ENCODE measurements around the gene ARID3C. TPM values are rescaled to one million over a fixed set of nuclear protein-coding genes. Genes with fewer than 3 reads are reported as not detected.
"Not testable (repeated sequence)": the region's sequence is repeated elsewhere in the genome, so short reads cannot be mapped to it uniquely, and the experiment has no call there.

The ARID3C gene
- total RNA-seq, 2 experiments from 2014 or later = 0.46 to 0.69 TPM

- H3K27ac Mint-ChIP-seq = no peak overlapping the region
- no peaks in the 10 kb centered on the region for H3K9me3 Mint-ChIP-seq
- peak overlapping the region; percentile 42 for H3K4me3 Mint-ChIP-seq
- ChIA-PET CTCF (interaction anchor here (1.0 to 3.5 kb wide), 4 partner anchors 11 to 29 kb away, joined by 3 to 13 read pairs (median 6); partner anchors contain the start of genes DCTN3 and SIGMAR1), POLR2A (no interaction called here)
- H3K36me3 Mint-ChIP-seq (ENCODE audit: low read depth) = peaks cover 43% of the 10 kb centered on the region
- no peaks in the 10 kb centered on the region for H3K27me3 Mint-ChIP-seq
- peaks cover 59% of the 10 kb centered on the region for H3K4me1 Mint-ChIP-seq
- DNase-seq = no peak
These were observed 19.8 kb upstream of the ARID3C start for GRCh38 chr9:34648673-34649072.

- no peaks in the 10 kb centered on the region for H3K9me3 Mint-ChIP-seq
- peaks cover 43% of the 10 kb centered on the region for H3K36me3 Mint-ChIP-seq (ENCODE audit: low read depth)
- ChIA-PET POLR2A (interaction anchor here (0.7 to 1.3 kb wide), 2 partner anchors 10 to 14 kb away, joined by 3 to 8 read pairs; partner anchors contain the start of gene SIGMAR1), CTCF (interaction anchor here (1.3 to 3.5 kb wide), 6 partner anchors 9 to 20 kb away, joined by 3 to 29 read pairs (median 9); partner anchors contain the start of gene SIGMAR1)
- peak; percentile 15 for DNase-seq
- H3K4me1 Mint-ChIP-seq = peaks cover 51% of the 10 kb centered on the region
- H3K27ac Mint-ChIP-seq = peak overlapping the region; percentile 88
- no peaks in the 10 kb centered on the region for H3K27me3 Mint-ChIP-seq
- H3K4me3 Mint-ChIP-seq = peak overlapping the region; percentile 87
These were observed 18.8 kb upstream of the ARID3C start for GRCh38 chr9:34647651-34648050.

- CTCF ChIA-PET = interaction anchor here (1.2 to 3.5 kb wide), 11 partner anchors 9 to 191 kb away, joined by 3 to 29 read pairs (median 8); partner anchors contain the start of gene SIGMAR1
- H3K4me1 Mint-ChIP-seq = peaks cover 46% of the 10 kb centered on the region
- DNase-seq = no peak
- no peaks in the 10 kb centered on the region for H3K9me3 Mint-ChIP-seq
- peak overlapping the region; percentile 88 for H3K27ac Mint-ChIP-seq
- H3K36me3 Mint-ChIP-seq (ENCODE audit: low read depth) = peaks cover 39% of the 10 kb centered on the region
- POLR2A ChIA-PET = interaction anchor here (1.3 kb wide), 1 partner anchor 9 kb away, joined by 8 read pairs; the partner anchor contains the start of gene SIGMAR1
- no peaks in the 10 kb centered on the region for H3K27me3 Mint-ChIP-seq
- peak overlapping the region; percentile 87 for H3K4me3 Mint-ChIP-seq
These were observed 18.2 kb upstream of the ARID3C start for GRCh38 chr9:34647084-34647403.

- POLR2A ChIA-PET = interaction anchor here (1.3 kb wide), 1 partner anchor 9 kb away, joined by 8 read pairs; the partner anchor contains the start of gene SIGMAR1
- Mint-ChIP-seq H3K4me3 (peak within 1 kb of the TSS; percentile 87), H3K4me1 (peaks cover 44% of the 10 kb centered on the region), H3K27me3 (no peaks in the 10 kb centered on the region), H3K27ac (peak within 1 kb of the TSS; percentile 88), H3K36me3 (ENCODE audit: low read depth) (peaks cover 39% of the 10 kb centered on the region), H3K9me3 (no peaks in the 10 kb centered on the region)
- DNase-seq = peak; percentile 98
- CTCF ChIA-PET = interaction anchor here (1.2 to 3.5 kb wide), 12 partner anchors 9 to 190 kb away, joined by 3 to 29 read pairs (median 6); partner anchors contain the start of gene SIGMAR1
These were observed 17.6 kb upstream of the ARID3C start, which contains the start of gene GALT for GRCh38 chr9:34646211-34647083. GALT (plus strand) TSS chr9:34646675; CDS start chr9:34646705, 30 bp downstream.

GRCh38 chr9:34644766-34645314 lies 16.0 kb upstream of the ARID3C start:
- Mint-ChIP-seq H3K4me3 (no peak overlapping the region), H3K4me1 (peaks cover 35% of the 10 kb centered on the region)

GRCh38 chr9:34642679-34643078 lies 13.8 kb upstream of the ARID3C start:
- no peak overlapping the region for H3K27ac Mint-ChIP-seq
- DNase-seq = no peak
- POLR2A ChIA-PET = no interaction called here
- H3K36me3 Mint-ChIP-seq (ENCODE audit: low read depth) = peaks cover 8% of the 10 kb centered on the region
- H3K9me3 Mint-ChIP-seq = no peaks in the 10 kb centered on the region
- H3K27me3 Mint-ChIP-seq = no peaks in the 10 kb centered on the region
- peaks cover 26% of the 10 kb centered on the region for H3K4me1 Mint-ChIP-seq
- H3K4me3 Mint-ChIP-seq = no peak overlapping the region
- CTCF ChIA-PET = interaction anchor here (0.9 to 1.5 kb wide), 3 partner anchors 8 to 23 kb away, joined by 4 to 10 read pairs (median 6); no protein-coding TSS in a partner anchor

More at GRCh38 chr9:34644766-34645314, 16.0 kb upstream of the ARID3C start:
- H3K27me3 Mint-ChIP-seq = no peaks in the 10 kb centered on the region
- no peak for DNase-seq
- no peaks in the 10 kb centered on the region for H3K9me3 Mint-ChIP-seq
- ChIA-PET POLR2A (no interaction called here), CTCF (interaction anchor here (0.6 to 1.6 kb wide), 6 partner anchors 11 to 277 kb away, joined by 3 to 8 read pairs (median 4); no protein-coding TSS in a partner anchor)
- H3K36me3 Mint-ChIP-seq (ENCODE audit: low read depth) = peaks cover 30% of the 10 kb centered on the region
- H3K27ac Mint-ChIP-seq = no peak overlapping the region

- CTCF ChIA-PET = interaction anchor here (7.3 to 7.5 kb wide), 2 partner anchors 17 to 27 kb away, joined by 60 to 82 read pairs; partner anchors contain the start of genes DCTN3 and RPP25L
- H3K27ac Mint-ChIP-seq, DNase-seq, H3K9me3 Mint-ChIP-seq, H3K27me3 Mint-ChIP-seq, POLR2A ChIA-PET: not testable (repeated sequence)
- Mint-ChIP-seq H3K4me1 (peaks cover 32% of the 10 kb centered on the region), H3K4me3 (peak overlapping the region; percentile 90), H3K36me3 (ENCODE audit: low read depth) (peaks cover 15% of the 10 kb centered on the region)
These were observed 10.5 kb upstream of the ARID3C start for GRCh38 chr9:34639322-34639721.

GRCh38 chr9:34638138-34638445 lies 9.2 kb upstream of the ARID3C start:
- ChIA-PET CTCF (interaction anchor here (0.6 to 7.5 kb wide), 10 partner anchors 9 to 63 kb away, joined by 3 to 82 read pairs (median 7); partner anchors contain the start of genes DCTN3, GALT and RPP25L), POLR2A (interaction anchor here (1.3 to 2.0 kb wide), 2 partner anchors 9 to 18 kb away, joined by 3 to 8 read pairs; partner anchors contain the start of gene DCTN3)
- peaks cover 15% of the 10 kb centered on the region for H3K36me3 Mint-ChIP-seq (ENCODE audit: low read depth)
- H3K4me3 Mint-ChIP-seq = peak overlapping the region; percentile 90
- DNase-seq = no peak
- H3K4me1 Mint-ChIP-seq = peaks cover 39% of the 10 kb centered on the region
- H3K27me3 Mint-ChIP-seq = no peaks in the 10 kb centered on the region
- H3K27ac Mint-ChIP-seq = peak overlapping the region; percentile 93
- H3K9me3 Mint-ChIP-seq = no peaks in the 10 kb centered on the region

- Mint-ChIP-seq H3K4me1 (peaks cover 39% of the 10 kb centered on the region), H3K4me3 (peak within 1 kb of the TSS; percentile 90), H3K27me3 (no peaks in the 10 kb centered on the region), H3K36me3 (ENCODE audit: low read depth) (peaks cover 15% of the 10 kb centered on the region), H3K9me3 (no peaks in the 10 kb centered on the region), H3K27ac (peak within 1 kb of the TSS; percentile 93)
- peak; percentile 94 for DNase-seq
- POLR2A ChIA-PET = interaction anchor here (0.6 to 2.0 kb wide), 3 partner anchors 10 to 18 kb away, joined by 3 to 8 read pairs (median 3); partner anchors contain the start of gene DCTN3
- CTCF ChIA-PET = interaction anchor here (0.6 to 7.5 kb wide), 13 partner anchors 9 to 64 kb away, joined by 3 to 82 read pairs (median 4); partner anchors contain the start of genes DCTN3, GALT and RPP25L
These were observed 8.7 kb upstream of the ARID3C start, which contains the start of gene SIGMAR1 for GRCh38 chr9:34637356-34638137. SIGMAR1 (minus strand) TSS chr9:34637787; CDS start chr9:34637697, 90 bp downstream.

- DNase-seq = no peak
- H3K4me3 Mint-ChIP-seq = peak overlapping the region; percentile 90
- POLR2A ChIA-PET = interaction anchor here (0.6 to 2.0 kb wide), 3 partner anchors 10 to 479 kb away, joined by 3 to 8 read pairs (median 3); partner anchors contain the start of gene DCTN3
- H3K27me3 Mint-ChIP-seq = no peaks in the 10 kb centered on the region
- peak overlapping the region; percentile 85 for H3K27ac Mint-ChIP-seq
- CTCF ChIA-PET = interaction anchor here (0.6 to 7.5 kb wide), 6 partner anchors 10 to 24 kb away, joined by 3 to 82 read pairs (median 18); partner anchors contain the start of genes DCTN3, GALT and RPP25L
- peaks cover 39% of the 10 kb centered on the region for H3K4me1 Mint-ChIP-seq
- peaks cover 15% of the 10 kb centered on the region for H3K36me3 Mint-ChIP-seq (ENCODE audit: low read depth)
- no peaks in the 10 kb centered on the region for H3K9me3 Mint-ChIP-seq
These were observed 8.0 kb upstream of the ARID3C start for GRCh38 chr9:34636791-34637355.

GRCh38 chr9:34635556-34635955 lies 6.7 kb upstream of the ARID3C start:
- H3K27me3 Mint-ChIP-seq = peaks cover 3% of the 10 kb centered on the region
- H3K4me1 Mint-ChIP-seq = peaks cover 39% of the 10 kb centered on the region
- DNase-seq = no peak
- peaks cover 15% of the 10 kb centered on the region for H3K36me3 Mint-ChIP-seq (ENCODE audit: low read depth)
- ChIA-PET POLR2A (interaction anchor here (0.9 kb wide), 1 partner anchor 15 kb away, joined by 4 read pairs; the partner anchor contains the start of gene DCTN3), CTCF (interaction anchor here (0.6 to 7.5 kb wide), 5 partner anchors 11 to 481 kb away, joined by 3 to 82 read pairs (median 17); partner anchors contain the start of genes DCTN3, GALT and RPP25L)
- peak overlapping the region; percentile 58 for H3K4me3 Mint-ChIP-seq
- H3K27ac Mint-ChIP-seq = peak overlapping the region; percentile 51
- no peaks in the 10 kb centered on the region for H3K9me3 Mint-ChIP-seq
